ENCODE measurements around the gene KRT27.
"Not testable (repeated sequence)": the region's sequence is repeated elsewhere in the genome, so short reads cannot be mapped to it uniquely, and the experiment has no call there.

KRT27 gene

GRCh38 chr17:40755231-40755630 is 27.1 kb downstream of the KRT27 start, which contains the start of gene KRT25:
Gene KRT25 (minus strand): TSS chr17:40755331. CDS start chr17:40755271, 60 bp downstream.
- no peak for DNase-seq

- DNase-seq: no peak
Measured at GRCh38 chr17:40753804-40754203, 28.5 kb downstream of the KRT27 start.

- DNase-seq: no peak
Measured at GRCh38 chr17:40751065-40751464, 31.3 kb downstream of the KRT27 start.

- no peak for DNase-seq
Measured at GRCh38 chr17:40750391-40750790, 32.0 kb downstream of the KRT27 start.

GRCh38 chr17:40748666-40749065 is 33.7 kb downstream of the KRT27 start:
- not testable (repeated sequence) for DNase-seq

GRCh38 chr17:40738553-40738952 is 43.8 kb downstream of the KRT27 start:
- DNase-seq: no peak

- DNase-seq: no peak
Measured at GRCh38 chr17:40735016-40735415, 47.3 kb downstream of the KRT27 start.

GRCh38 chr17:40734018-40734417 is 48.3 kb downstream of the KRT27 start:
- no peak for DNase-seq

GRCh38 chr17:40730970-40731369 is 51.4 kb downstream of the KRT27 start:
- DNase-seq: no peak

GRCh38 chr17:40727447-40728231 is 54.7 kb downstream of the KRT27 start:
- DNase-seq: no peak

- DNase-seq: no peak
Measured at GRCh38 chr17:40726919-40727318, 55.4 kb downstream of the KRT27 start.

Data from right kidney (tissue), 1 donor.